ENCODE results near the gene CASP5.
A peak's percentile ranks its signal among the peaks of the same experiment; 100 is the strongest.
"Not testable (repeated sequence)": the region's sequence is repeated elsewhere in the genome, so short reads cannot be mapped to it uniquely, and the experiment has no call there.

Gene CASP5

DNA sequence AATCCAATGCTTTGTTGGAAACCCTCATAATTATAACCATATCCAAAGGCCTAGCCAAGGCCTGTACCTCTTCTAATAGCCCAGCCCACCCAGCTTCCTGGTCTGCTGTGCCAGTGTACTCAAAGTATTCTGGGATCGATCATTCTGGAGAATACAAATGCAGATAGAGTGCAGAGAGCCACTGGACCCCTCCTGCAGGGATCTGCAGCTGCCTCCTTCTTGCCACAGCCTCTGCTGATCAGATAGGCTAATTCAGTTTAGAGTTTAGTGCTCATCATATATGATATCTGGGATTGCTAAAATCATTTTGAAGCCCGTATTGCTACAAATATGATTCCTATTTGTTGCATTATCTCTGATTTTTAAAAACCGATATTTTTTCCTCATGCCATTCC is 17.5 kb downstream of the CASP5 start:
- no peak overlapping the region for H3K27ac Mint-ChIP-seq
- no peaks in the 10 kb centered on the region for H3K36me3 Mint-ChIP-seq (ENCODE audit: insufficient read depth)
- H3K9me3 Mint-ChIP-seq: no peaks in the 10 kb centered on the region
- peaks cover 5 to 6% of the 10 kb centered on the region in 2 donors for H3K4me1 Mint-ChIP-seq (ENCODE audit: low read depth in 2 of 2)
- DNase-seq (no peak), ATAC-seq (replicated peaks) (no peak)
- H3K27me3 Mint-ChIP-seq: no peaks in the 10 kb centered on the region
- H3K4me3 Mint-ChIP-seq: no peak overlapping the region

DNA sequence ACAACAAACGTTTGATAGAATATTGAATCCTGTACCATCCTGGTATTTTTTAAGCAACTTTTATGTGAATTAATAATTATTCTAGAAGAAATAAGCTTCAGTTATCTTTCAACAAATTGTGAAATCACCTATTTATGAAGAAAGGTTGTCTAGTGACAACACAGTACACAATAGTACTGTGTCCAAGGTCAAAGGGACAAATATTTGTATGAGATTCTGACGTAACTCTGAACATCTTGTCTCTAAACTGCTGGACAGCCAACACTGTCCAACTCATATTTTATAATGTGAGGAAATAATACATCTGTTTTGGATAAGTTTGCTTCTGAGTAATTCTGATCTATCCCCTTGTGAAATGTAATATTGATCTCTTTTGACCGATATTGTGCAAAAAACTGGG is 18.9 kb downstream of the CASP5 start:
- H3K27ac Mint-ChIP-seq: no peak overlapping the region
- ATAC-seq (replicated peaks) (no peak), DNase-seq (no peak)
- no peaks in the 10 kb centered on the region for H3K27me3 Mint-ChIP-seq
- H3K9me3 Mint-ChIP-seq: no peaks in the 10 kb centered on the region
- no peaks in the 10 kb centered on the region for H3K36me3 Mint-ChIP-seq (ENCODE audit: insufficient read depth)
- H3K4me1 Mint-ChIP-seq (ENCODE audit: low read depth in 2 of 2): peaks cover 6 to 7% of the 10 kb centered on the region in 2 donors
- no peak overlapping the region for H3K4me3 Mint-ChIP-seq

DNA sequence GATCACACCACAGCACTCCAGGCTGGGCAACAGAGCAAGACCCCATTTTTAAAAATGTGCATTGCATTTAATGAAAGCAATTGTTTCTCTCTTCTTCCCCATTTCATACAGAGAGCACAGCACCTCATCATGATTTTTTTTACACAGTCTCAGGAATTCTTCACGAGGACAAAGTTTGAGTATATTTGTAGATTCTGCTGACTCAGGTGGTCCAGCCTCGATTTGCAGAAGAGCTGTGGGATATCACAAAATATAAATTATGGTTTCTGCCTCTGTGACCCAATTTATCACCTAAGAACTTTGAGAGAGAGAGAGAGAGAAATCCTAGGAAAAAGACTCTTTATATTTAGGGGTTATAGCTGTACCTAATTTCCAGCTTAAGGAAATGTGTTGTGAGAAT is 19.8 kb downstream of the CASP5 start:
- Mint-ChIP-seq H3K4me3 (no peak overlapping the region), H3K4me1 (ENCODE audit: low read depth in 2 of 2) (peaks cover 6 to 7% of the 10 kb centered on the region in 2 donors), H3K27ac (no peak overlapping the region), H3K27me3 (no peaks in the 10 kb centered on the region), H3K36me3 (ENCODE audit: insufficient read depth) (no peaks in the 10 kb centered on the region), H3K9me3 (no peaks in the 10 kb centered on the region)
- DNase-seq (no peak), ATAC-seq (replicated peaks) (no peak)

DNA sequence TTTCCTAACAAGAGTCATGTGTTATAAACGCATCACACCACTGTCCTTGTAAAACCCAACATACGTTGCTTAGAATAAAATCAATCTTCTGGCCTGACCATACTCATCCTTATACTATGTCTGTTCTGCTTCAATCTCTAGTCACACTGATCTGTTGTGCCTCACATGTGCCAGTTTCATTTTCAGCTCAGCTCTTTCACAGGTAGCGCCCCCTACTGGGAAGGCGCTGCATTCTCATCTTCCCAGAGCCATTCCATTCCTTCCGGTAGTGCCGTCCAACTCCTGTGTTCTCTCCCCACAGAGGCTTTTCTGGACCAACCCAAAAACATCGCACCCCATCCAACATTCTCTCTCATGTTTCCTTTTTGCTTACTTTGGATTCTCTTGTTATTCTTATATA is 22.2 kb downstream of the CASP5 start:
- Mint-ChIP-seq H3K4me1 (ENCODE audit: low read depth in 2 of 2) (peaks cover 6 to 7% of the 10 kb centered on the region in 2 donors), H3K4me3 (peak overlapping the region in 1 of 2 donors; percentile 6), H3K9me3 (no peaks in the 10 kb centered on the region)

DNA sequence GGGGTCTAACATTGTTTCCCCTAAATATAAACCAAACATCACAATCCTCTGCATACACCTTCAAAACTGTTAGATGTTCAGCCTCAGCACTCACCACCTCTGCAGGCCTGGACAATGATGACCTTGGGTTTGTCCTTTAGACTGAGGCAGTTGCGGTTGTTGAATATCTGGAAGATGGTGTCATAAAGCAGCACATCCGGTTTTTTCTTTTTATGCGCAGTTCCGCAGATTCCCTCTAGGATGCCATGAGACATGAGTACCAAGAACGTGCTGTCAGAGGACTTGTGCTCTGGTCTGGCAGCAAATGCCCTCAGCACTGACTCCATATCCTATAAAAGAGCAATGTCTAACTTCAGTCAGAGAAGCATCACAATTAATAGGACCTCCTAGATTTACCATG is 22.8 kb downstream of the CASP5 start:
- H3K4me1 Mint-ChIP-seq (ENCODE audit: low read depth in 2 of 2): peaks cover 6 to 7% of the 10 kb centered on the region in 2 donors
- H3K4me3 Mint-ChIP-seq: no peak overlapping the region
- H3K9me3 Mint-ChIP-seq: no peaks in the 10 kb centered on the region
- peak; percentile 40 for ATAC-seq (replicated peaks)
- no peaks in the 10 kb centered on the region for H3K27me3 Mint-ChIP-seq
- H3K27ac Mint-ChIP-seq: no peak overlapping the region
- DNase-seq: peak in 1 of 3 experiments; percentile 5
- H3K36me3 Mint-ChIP-seq (ENCODE audit: insufficient read depth): no peaks in the 10 kb centered on the region

More for the DNA sequence above, 22.2 kb downstream of the CASP5 start:
- Mint-ChIP-seq H3K27ac (no peak overlapping the region), H3K36me3 (ENCODE audit: insufficient read depth) (no peaks in the 10 kb centered on the region), H3K27me3 (no peaks in the 10 kb centered on the region)
- DNase-seq: peak; percentile 50 to 57 (median 56)
- ATAC-seq (replicated peaks): peak; percentile 97

DNA sequence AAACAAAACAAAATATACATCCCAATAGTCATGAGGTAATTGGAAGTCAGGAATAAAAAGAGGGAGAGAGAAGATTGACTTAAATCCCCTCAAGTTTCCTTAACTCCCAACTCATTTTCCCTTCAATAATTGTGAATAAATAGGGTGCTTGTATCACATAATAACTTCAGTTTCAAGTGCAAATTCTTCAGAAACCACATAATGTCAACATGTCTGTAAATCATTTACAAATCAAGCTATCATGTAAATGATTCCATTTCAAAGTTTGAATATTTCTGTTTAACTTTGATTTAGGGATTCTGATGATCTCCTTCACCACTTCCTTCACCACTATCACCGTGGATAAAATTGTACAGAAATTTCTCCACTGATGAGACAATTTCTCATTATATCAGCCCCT is 23.2 kb downstream of the CASP5 start:
- H3K27ac Mint-ChIP-seq: no peak overlapping the region
- H3K36me3 Mint-ChIP-seq (ENCODE audit: insufficient read depth): no peaks in the 10 kb centered on the region
- DNase-seq (no peak), ATAC-seq (replicated peaks) (no peak)
- H3K27me3 Mint-ChIP-seq: no peaks in the 10 kb centered on the region
- H3K4me3 Mint-ChIP-seq: no peak overlapping the region
- no peaks in the 10 kb centered on the region for H3K9me3 Mint-ChIP-seq
- H3K4me1 Mint-ChIP-seq (ENCODE audit: low read depth in 2 of 2): peaks cover 6 to 8% of the 10 kb centered on the region in 2 donors

DNA sequence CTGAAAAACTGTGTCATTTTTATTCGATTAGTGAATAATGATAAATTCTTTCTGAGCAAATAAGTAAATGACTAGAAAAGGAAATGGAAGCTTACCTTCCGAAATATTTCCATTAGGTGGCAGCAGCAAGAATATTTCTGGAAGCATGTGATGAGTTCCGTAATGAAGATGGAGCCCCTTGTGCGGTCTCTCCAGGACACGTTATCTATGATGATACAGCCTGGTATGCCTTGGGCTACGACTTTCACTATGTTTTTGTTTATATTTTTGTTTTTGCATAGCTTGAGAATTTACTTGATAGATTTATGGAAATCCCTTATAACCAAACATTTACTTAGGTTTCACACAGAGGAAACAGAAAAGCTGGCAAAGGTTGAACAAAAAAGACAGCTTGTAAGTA is 25.7 kb downstream of the CASP5 start:
- Mint-ChIP-seq H3K27me3 (no peaks in the 10 kb centered on the region), H3K36me3 (ENCODE audit: insufficient read depth) (no peaks in the 10 kb centered on the region), H3K9me3 (no peaks in the 10 kb centered on the region), H3K4me1 (ENCODE audit: low read depth in 2 of 2) (peaks cover 11 to 16% of the 10 kb centered on the region in 2 donors), H3K4me3 (no peak overlapping the region), H3K27ac (no peak overlapping the region)
- ATAC-seq (replicated peaks): no peak
- DNase-seq: no peak

DNA sequence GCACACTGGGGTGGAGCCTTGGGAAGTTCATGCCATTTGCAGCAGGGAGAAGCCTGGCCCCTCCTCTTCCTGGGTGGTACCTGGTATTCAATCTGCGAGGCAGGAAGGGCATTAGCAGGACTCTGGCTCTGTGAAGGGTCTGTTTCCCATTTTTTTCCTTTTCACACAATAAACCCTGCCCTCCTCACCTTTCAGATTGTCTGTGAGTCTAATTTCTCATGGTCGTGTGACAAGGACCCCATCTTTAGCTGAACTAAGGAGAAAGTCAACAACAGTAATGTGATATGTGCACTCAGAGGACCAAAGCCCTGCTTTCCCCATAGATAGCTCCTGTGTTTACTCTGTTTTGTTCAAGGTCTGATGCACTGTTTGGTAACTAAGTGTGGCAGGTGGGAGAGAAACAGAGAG is 28.0 kb downstream of the CASP5 start:
- peaks cover 5 to 9% of the 10 kb centered on the region in 2 donors for H3K4me1 Mint-ChIP-seq (ENCODE audit: low read depth in 2 of 2)
- H3K9me3 Mint-ChIP-seq: no peaks in the 10 kb centered on the region
- DNase-seq (no peak), ATAC-seq (replicated peaks) (no peak)
- H3K27ac Mint-ChIP-seq: no peak overlapping the region
- no peaks in the 10 kb centered on the region for H3K27me3 Mint-ChIP-seq
- H3K4me3 Mint-ChIP-seq: no peak overlapping the region
- no peaks in the 10 kb centered on the region for H3K36me3 Mint-ChIP-seq (ENCODE audit: insufficient read depth)

DNA sequence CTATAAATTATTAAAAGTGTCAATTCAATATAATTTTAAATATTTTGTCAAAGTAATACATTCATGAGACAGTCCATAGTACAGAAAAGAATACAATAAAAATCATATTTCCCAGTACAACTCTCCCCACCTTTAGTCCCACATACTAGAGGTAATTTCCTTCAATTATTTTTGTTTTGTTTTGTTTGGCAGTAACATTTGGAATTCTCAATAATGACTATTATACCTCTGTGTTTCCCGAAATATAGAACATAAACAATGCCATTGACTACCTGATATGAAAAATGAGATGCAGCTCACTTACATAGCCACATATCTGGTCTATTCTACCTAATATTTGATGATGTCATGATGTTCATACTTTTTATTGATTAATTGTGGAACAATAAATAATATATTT is 30.2 kb downstream of the CASP5 start:
- no peak overlapping the region for H3K4me3 Mint-ChIP-seq
- no peak overlapping the region for H3K27ac Mint-ChIP-seq
- no peaks in the 10 kb centered on the region for H3K36me3 Mint-ChIP-seq (ENCODE audit: insufficient read depth)
- peaks cover 4 to 9% of the 10 kb centered on the region in 2 donors for H3K4me1 Mint-ChIP-seq (ENCODE audit: low read depth in 2 of 2)
- ATAC-seq (replicated peaks): no peak
- DNase-seq: no peak
- no peaks in the 10 kb centered on the region for H3K27me3 Mint-ChIP-seq
- H3K9me3 Mint-ChIP-seq: no peaks in the 10 kb centered on the region

DNA sequence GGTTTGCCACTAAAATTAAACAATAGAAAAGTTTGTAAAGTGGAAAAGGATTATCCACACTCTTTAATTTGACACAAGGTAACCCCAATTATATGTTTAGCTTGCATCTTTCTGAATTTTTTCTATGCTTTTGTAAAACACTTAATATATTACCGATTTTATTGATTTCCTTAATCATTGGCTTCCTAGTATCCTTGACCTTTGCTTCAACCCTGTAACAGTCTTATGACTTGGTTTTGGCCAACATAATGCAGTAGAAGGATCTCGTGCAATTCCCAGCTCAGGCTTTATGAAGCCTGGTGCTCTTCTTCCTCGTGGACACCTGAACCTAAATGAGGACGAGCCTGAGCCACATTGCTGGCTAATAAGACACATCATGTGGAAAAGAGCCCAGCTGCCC is 31.0 kb downstream of the CASP5 start:
- Mint-ChIP-seq H3K4me3 (no peak overlapping the region), H3K4me1 (ENCODE audit: low read depth in 2 of 2) (peaks cover 4 to 9% of the 10 kb centered on the region in 2 donors), H3K27ac (no peak overlapping the region), H3K9me3 (no peaks in the 10 kb centered on the region), H3K36me3 (ENCODE audit: insufficient read depth) (no peaks in the 10 kb centered on the region), H3K27me3 (no peaks in the 10 kb centered on the region)
- ATAC-seq (replicated peaks): no peak
- no peak for DNase-seq

DNA sequence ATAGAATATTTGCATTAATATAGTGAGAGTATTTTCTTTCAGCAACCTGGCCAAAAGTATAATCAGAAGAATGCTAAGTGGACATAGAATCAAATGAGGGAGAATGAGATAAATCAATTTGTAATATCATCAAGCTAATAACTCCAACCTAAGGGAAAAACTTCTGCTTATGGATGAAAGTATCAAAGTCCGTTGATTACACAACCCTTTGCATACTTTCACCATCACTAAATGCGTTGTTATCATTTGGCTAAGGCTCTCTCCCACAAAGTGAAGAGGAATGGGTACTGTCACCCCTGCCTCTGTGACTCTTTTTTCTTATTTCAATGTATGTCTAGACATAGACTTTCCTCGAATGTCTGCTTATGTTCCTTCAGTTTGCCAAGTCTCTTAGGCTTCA is 38.2 kb downstream of the CASP5 start:
- H3K4me3 Mint-ChIP-seq: no peak overlapping the region
- no peaks in the 10 kb centered on the region for H3K9me3 Mint-ChIP-seq
- DNase-seq (no peak), ATAC-seq (replicated peaks) (no peak)
- no peak overlapping the region for H3K27ac Mint-ChIP-seq
- no peaks in the 10 kb centered on the region for H3K36me3 Mint-ChIP-seq (ENCODE audit: insufficient read depth)
- H3K27me3 Mint-ChIP-seq: no peaks in the 10 kb centered on the region
- no peaks in the 10 kb centered on the region for H3K4me1 Mint-ChIP-seq (ENCODE audit: low read depth in 2 of 2)

DNA sequence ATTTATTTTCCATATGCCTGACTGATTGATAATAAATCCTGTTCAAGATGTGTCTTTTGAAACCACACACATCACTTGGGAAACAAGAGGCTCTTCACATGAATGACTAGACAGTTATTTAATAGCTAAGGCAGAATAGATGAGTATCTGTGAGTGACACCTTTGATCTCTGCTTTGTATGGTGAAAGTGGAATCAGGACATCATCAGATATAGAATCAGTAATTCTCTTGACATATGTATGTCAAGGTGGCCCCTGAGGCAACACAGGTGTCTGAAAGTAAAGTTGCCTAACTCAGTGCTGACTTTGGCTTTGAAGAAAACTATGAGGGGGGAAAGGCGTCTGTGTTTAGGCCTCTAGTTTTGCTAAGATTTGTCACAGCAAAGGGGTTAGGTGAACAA is 43.1 kb downstream of the CASP5 start:
- H3K9me3 Mint-ChIP-seq: no peaks in the 10 kb centered on the region
- no peak overlapping the region for H3K4me3 Mint-ChIP-seq
- H3K36me3 Mint-ChIP-seq (ENCODE audit: insufficient read depth): no peaks in the 10 kb centered on the region
- DNase-seq (no peak), ATAC-seq (replicated peaks) (no peak)
- H3K27me3 Mint-ChIP-seq: no peaks in the 10 kb centered on the region
- H3K4me1 Mint-ChIP-seq (ENCODE audit: low read depth in 2 of 2): no peaks in the 10 kb centered on the region
- H3K27ac Mint-ChIP-seq: no peak overlapping the region

DNA sequence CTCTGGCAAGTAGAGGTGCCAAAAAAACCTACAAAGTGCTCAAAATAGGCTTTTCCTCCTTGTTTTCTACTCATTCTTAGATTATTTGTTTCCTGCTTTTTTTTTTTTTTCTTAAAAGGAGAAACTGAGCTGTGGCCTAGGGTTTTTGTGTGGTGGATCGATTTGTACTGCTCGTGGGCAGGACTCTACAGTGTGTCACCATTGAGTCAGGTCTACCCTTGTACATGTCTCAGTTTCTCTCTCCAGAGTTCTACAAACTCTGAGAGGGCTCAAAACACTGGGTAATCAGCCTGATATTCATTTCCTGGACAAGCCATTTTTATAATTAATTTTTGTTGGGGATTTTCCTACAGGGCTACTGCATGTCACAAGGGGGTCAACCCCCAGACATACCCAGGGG is 49.4 kb downstream of the CASP5 start:
- Mint-ChIP-seq H3K4me1 (ENCODE audit: low read depth in 2 of 2) (peaks cover 3 to 10% of the 10 kb centered on the region in 2 donors), H3K36me3 (ENCODE audit: insufficient read depth) (no peaks in the 10 kb centered on the region), H3K9me3 (peaks cover 0 to 17% of the 10 kb centered on the region in 2 donors), H3K4me3 (no peak overlapping the region), H3K27me3 (no peaks in the 10 kb centered on the region), H3K27ac (no peak overlapping the region)
- ATAC-seq (replicated peaks) (no peak), DNase-seq (no peak)

DNA sequence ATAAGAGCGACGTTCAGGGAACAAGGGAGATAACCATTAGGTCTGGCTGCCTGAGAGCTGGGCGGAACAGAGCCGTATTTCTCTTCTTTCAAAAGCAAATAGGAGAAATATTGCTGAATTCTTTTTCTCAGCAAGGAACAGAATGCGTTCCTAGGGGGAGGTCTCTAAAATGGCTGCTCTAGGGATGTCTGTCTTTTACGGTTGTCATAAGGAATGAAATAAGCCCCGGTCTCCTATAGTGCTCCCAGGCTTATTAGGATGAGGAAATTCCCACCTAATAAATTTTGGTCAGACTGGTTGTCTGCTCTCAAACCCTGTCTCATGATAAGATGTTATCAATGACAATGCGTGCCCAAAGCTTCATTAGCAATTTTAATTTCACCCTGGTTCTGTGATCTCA is 50.0 kb downstream of the CASP5 start:
- peaks cover 10 to 14% of the 10 kb centered on the region in 2 donors for H3K4me1 Mint-ChIP-seq (ENCODE audit: low read depth in 2 of 2)
- not testable (repeated sequence) for H3K36me3 Mint-ChIP-seq (ENCODE audit: insufficient read depth); H3K27me3 Mint-ChIP-seq; H3K4me3 Mint-ChIP-seq; ATAC-seq (replicated peaks); H3K27ac Mint-ChIP-seq; DNase-seq
- peaks cover 0 to 17% of the 10 kb centered on the region in 2 donors for H3K9me3 Mint-ChIP-seq

DNA sequence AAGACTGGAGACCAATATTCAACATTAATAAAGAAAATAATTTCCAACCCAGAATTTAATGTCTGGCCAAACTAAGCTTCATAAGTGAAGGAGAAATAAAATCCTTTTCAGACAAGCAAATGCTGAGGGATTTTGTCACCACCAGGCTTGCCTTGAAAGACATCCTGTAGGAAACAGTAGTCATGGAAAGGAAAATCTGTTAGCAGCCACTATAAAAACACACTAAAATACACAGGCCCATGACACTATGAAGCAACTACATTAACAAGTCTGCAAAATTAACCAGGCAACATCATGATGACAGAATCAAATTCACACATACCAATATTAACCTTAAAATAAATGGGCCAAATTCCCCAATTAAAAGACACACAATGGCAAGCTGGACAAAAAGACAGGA is 52.2 kb downstream of the CASP5 start:
- Mint-ChIP-seq H3K27ac (peak overlapping the region in 1 of 2 donors; percentile 92), H3K9me3 (peaks cover 0 to 17% of the 10 kb centered on the region in 2 donors)
- DNase-seq: no peak

More for the DNA sequence above, 52.2 kb downstream of the CASP5 start:
- Mint-ChIP-seq H3K36me3 (ENCODE audit: insufficient read depth) (no peaks in the 10 kb centered on the region), H3K4me3 (no peak overlapping the region), H3K27me3 (no peaks in the 10 kb centered on the region), H3K4me1 (ENCODE audit: low read depth in 2 of 2) (peaks cover 26 to 30% of the 10 kb centered on the region in 2 donors)
- no peak for ATAC-seq (replicated peaks)
